Raji (cell line): Measurements from ENCODE around the gene AVP.

Experiments used
- POLR2A ChIP-seq: IDR thresholded peaks from 2 replicates; pipeline ENCODE4 v1.6.1; 2011; ENCODE audit warnings: low read depth, low read length, control low read depth; ENCODE audit not compliant: insufficient read depth

Gene AVP

DNA sequence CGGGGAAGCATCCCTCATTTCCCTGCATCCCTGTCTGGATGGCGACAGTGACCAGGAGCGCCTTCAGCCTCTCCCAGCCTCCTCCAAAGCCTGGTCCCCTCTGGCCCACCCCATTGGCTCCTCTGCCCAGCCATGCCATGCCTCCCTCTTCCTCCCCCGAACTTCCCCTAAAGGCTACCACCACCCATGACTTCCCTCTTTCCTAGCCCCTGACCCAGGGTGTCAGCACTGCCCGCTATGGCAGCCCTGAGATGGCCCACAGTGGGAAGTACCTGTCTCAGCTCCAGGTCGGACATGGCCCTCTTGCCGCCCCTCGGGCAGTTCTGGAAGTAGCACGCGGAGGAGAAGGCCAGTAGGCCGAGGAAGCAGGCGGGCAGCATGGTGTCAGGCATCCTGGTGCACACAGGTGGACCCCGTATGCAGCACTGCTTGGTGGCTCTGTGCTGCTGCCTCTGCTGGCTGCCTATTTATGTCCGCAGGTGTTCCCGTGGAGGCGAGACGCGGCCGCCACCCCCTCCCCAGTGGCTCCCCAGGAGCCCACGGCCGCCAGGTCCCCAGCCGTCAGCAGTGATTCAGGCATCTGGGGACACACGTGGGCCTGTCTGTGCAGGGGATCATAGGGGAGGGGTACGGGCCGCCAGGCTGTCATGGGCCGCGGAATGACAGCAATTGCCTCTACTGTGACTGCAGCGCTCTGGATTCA, at the start of gene AVP:
AVP (minus strand) TSS at position 442 of the 703 bp plus-strand sequence; CDS start at position 392, 50 bp downstream.
- TF ChIP-seq POLR2A, result no peak

- no peak for TF ChIP-seq POLR2A
These were observed 49.6 kb upstream of the AVP start for GRCh38 chr20:3134151-3134550.

DNA sequence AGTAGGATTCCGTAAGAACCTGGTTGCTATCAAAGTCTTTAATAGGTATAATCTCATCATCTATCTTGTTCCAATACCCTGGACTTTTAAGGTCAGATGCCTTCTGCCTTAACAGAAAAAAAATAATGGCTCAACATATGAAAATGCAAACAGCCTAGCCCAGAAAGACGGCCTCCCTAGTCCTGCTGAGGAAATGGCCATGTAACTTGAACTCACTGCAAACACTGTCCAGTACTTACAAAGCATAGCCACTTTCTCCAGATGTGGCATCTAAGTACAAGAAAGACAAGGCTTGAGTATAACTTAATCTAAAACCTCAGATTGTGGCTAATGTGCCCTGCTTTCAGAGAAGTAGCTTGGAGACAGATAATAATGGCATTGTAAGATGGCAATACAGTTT, 48.6 kb upstream of the AVP start:
- no peak for TF ChIP-seq POLR2A

GRCh38 chr20:3130051-3130600, 45.6 kb upstream of the AVP start:
- TF ChIP-seq POLR2A, result no peak

- no peak for TF ChIP-seq POLR2A
These were observed 44.6 kb upstream of the AVP start for GRCh38 chr20:3129094-3129493.

DNA sequence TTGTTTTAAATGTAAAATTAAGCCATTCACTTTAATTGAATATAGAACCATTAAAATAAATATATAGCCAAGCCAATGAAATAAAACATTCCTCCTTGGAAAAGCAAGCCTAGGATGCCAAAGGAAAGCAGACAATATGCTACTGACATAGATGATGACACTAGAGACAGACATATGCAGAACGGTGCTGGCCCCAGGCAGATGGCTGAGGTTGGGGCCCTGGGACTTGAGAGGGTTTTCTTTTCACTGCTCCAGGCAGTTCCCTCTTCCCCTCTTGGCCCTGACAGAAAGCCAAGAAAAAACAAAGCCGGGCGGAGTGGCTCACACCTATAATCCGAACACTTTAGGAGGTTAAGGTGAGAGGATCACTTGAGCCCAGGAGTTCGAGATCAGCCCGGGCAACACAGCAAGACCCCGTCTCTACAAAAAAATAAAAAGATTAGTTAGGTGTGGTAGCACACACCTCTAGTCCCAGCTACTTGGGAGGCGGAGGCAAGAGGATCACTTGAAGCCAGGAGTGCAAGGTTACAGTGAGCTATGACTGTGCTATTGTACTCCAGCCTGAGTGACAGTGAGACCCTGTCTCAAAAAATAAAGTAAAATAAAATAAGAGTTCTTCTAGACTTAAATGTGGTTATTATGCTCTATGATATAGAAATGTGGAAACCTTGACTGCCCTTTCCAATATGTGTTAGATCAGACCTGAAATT, 43.9 kb upstream of the AVP start:
- no peak for TF ChIP-seq POLR2A

DNA sequence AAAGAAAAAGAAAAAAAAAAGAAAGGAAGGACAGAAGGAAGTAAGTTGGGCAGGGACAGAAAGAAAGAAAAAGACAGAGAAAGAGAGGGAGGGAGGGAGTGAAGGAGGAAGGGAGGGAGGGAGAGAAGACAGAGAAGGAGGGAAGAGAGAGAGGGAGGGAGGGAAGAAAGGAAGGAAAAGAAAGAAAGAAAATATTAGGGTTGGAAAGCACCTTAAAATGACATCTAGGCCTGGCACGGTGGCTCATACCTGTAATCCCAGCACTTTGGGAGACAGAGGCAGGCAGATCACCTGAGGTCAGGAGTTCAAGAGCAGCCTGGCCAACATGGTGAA, 42.0 kb upstream of the AVP start:
- TF ChIP-seq POLR2A, result no peak

DNA sequence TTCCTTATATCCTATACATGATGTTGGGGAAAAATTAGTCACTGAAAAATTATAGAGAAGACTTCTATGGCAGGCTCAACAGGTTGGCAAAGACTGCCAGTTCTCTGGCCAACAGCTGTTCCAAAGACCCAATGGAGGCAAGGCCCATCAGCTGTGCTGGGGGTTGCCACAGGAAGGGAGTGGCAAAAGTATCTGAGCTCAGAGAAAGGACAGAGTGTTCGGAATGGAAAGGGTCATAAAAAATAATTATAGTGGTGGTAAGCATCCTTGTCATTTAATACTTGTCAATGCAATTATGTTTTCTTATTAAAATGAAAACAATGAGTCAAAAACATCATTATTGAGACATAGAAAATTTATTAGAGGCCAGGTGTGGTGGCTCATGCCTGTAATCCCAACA, 39.0 kb upstream of the AVP start:
- no peak for TF ChIP-seq POLR2A

- no peak for TF ChIP-seq POLR2A
These were observed 37.6 kb upstream of the AVP start for GRCh38 chr20:3121955-3122610.

DNA sequence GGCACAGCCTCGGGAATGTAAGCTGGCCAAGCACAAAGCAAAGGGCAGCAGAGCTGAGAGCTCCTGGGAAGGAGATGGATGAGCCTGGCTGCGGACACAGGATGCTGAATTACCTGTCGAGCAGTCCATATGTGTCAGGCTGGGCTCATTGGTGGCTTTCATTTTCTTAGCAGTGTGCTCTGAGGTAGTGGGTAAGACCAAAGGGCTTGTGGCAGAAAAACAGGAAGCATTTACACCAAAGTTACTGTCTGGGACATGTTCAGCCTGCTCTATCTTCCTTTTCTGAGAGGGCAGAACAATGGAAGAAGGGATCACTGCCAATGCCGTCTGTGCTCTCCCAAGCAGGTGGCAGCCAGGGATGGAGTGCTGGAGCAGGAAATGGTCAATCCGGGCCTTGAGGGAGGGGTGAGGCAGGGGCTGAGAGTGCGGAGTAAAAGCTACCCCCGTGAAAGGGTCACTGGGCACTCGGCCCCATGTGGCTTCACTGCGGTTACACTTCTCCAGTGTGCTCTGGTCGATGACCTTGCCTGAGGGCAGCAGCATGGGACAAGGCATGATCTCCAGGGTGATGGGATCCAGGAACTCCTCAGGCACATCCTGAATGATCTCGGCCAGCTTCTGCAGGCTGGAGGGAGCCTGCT, 36.9 kb upstream of the AVP start:
- no peak for TF ChIP-seq POLR2A

GRCh38 chr20:3119044-3119443, 34.5 kb upstream of the AVP start:
- no peak for TF ChIP-seq POLR2A

DNA sequence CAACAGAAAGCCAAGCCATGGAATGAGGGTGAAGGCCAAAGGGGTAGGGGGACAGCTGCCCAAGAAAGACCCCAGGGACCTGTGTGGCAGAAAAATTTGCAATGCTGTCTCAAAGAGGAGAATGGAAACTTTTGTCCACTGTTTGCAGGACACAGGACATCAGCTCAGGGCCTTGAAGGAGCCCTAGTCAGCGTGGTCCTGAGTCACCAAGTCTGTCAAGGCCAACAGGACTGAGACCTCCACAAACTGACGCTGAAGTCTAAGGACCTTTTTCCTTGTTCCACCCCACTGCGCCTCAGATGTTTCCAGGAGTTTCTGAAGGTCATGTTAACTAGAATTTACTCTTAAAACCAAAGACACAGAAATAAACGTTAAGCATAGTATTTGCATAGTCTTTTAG, 31.8 kb upstream of the AVP start:
- no peak for TF ChIP-seq POLR2A

- TF ChIP-seq POLR2A, result no peak
These were observed 30.9 kb upstream of the AVP start for GRCh38 chr20:3115190-3116107.

DNA sequence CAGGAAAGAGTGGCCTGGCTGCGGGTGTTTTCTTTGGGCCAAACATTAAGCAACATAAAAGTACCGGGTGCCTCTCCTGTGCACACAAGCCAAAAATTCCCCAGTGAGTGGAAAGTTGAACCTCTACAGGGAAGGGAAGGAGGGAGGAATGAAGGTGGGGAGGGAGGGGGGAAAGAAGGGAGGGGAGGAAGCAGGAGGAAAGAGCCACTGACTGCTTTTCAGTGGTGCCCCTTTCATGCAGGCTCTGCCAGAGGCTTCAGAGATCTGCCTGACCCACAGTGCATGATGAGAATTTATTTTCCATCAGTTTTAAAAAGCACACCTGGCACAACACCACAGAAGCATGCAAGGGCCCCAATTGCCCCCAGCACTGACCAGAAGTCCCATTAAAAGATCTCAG, 27.5 kb upstream of the AVP start:
- no peak for TF ChIP-seq POLR2A
